Astrocyte of the hippocampus (primary cell): Measurements from ENCODE around the gene DEFB125.
A peak's percentile ranks its signal among the peaks of the same experiment; 100 is the strongest.
"Not testable (repeated sequence)": the region's sequence is repeated elsewhere in the genome, so short reads cannot be mapped to it uniquely, and the experiment has no call there.

Experiments
- DNase-seq: peaks from one replicate; pipeline ENCODE4 v3.0.0; 2011; ENCODE audit warnings: low read depth, low spot score

DEFB125 gene

GRCh38 chr20:87401-87800 lies at the start of gene DEFB125:
Gene DEFB125 (plus strand): TSS chr20:87672. CDS start chr20:87710, 38 bp downstream.
- DNase-seq, result no peak

GRCh38 chr20:60035-60918 lies 27.2 kb upstream of the DEFB125 start:
- DNase-seq, result peak; percentile 1

GRCh38 chr20:61230-61629 lies 26.2 kb upstream of the DEFB125 start:
- DNase-seq, result no peak

- no peak for DNase-seq
Observed at GRCh38 chr20:61757-62156, 25.7 kb upstream of the DEFB125 start.

GRCh38 chr20:62487-62886 lies 25.0 kb upstream of the DEFB125 start:
- no peak for DNase-seq

GRCh38 chr20:64026-64603 lies 23.4 kb upstream of the DEFB125 start:
- no peak for DNase-seq

GRCh38 chr20:64766-65322 lies 22.6 kb upstream of the DEFB125 start:
- DNase-seq, result no peak

GRCh38 chr20:77231-77630 lies 10.2 kb upstream of the DEFB125 start:
- no peak for DNase-seq

- DNase-seq, result no peak
Observed at GRCh38 chr20:78338-78737, 9.1 kb upstream of the DEFB125 start.

GRCh38 chr20:79565-79964 lies 7.9 kb upstream of the DEFB125 start:
- no peak for DNase-seq

- DNase-seq, result no peak
Observed at GRCh38 chr20:90651-91050, 3.2 kb downstream of the DEFB125 start.

- no peak for DNase-seq
Observed at GRCh38 chr20:93641-94040, 6.2 kb downstream of the DEFB125 start.

- no peak for DNase-seq
Observed at GRCh38 chr20:95215-95614, 7.7 kb downstream of the DEFB125 start.

GRCh38 chr20:97691-98090 lies 10.2 kb downstream of the DEFB125 start:
- DNase-seq, result not testable (repeated sequence)

GRCh38 chr20:101975-102374 lies 14.5 kb downstream of the DEFB125 start:
- DNase-seq, result no peak

GRCh38 chr20:103456-103855 lies 16.0 kb downstream of the DEFB125 start:
- DNase-seq, result no peak

- DNase-seq, result no peak
Observed at GRCh38 chr20:112396-112795, 24.9 kb downstream of the DEFB125 start.

GRCh38 chr20:117518-117917 lies 30.0 kb downstream of the DEFB125 start:
- no peak for DNase-seq

GRCh38 chr20:129786-130323 lies 42.4 kb downstream of the DEFB125 start:
- not testable (repeated sequence) for DNase-seq

- no peak for DNase-seq
Observed at GRCh38 chr20:137668-138490, 50.4 kb downstream of the DEFB125 start.

- DNase-seq, result no peak
Observed at GRCh38 chr20:142290-142689, 54.8 kb downstream of the DEFB125 start, which contains the start of gene DEFB126. Gene DEFB126 (plus strand): TSS chr20:142590. CDS start chr20:142629, 39 bp downstream.

- DNase-seq, result no peak
Observed at GRCh38 chr20:145877-146276, 58.4 kb downstream of the DEFB125 start.
